Measurements from ENCODE around the gene KRTAP4-5.

DNA sequence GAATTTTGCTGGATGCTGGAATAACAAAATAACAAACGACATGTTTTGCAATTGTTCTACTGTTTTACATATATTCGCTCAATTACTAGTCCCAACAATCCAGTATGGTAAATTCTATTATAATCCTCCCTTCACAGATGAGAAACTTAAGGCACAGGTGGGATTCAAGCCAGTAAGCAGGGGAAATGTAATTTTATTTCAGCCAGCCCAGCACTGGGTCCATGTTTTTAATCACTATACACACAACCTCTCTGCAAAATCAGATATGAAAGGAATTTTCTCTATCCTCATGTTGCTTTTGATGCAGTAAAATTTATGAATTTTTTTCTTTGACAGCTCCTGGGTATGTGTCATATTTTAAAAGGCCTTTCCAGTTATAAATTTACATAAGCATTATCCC, 4.4 kb downstream of the KRTAP4-5 start:
- no peak for TF ChIP-seq POLR2AphosphoS5 (IDR thresholded peaks at IDR 0.05; ENCODE audit: low read depth, low read length)
- TF ChIP-seq POLR2A (IDR thresholded peaks at IDR 0.05; ENCODE audit: low read depth, low read length): no peak
- TF ChIP-seq TAF1 (IDR thresholded peaks at IDR 0.05; ENCODE audit: borderline replicate concordance, low read depth, low read length): no peak
